K562 (cell line): ENCODE data around the gene CCDC33. TPM values are rescaled to one million over a fixed set of nuclear protein-coding genes. Genes with fewer than 3 reads are reported as not detected.

Experiments
- ATAC-seq: fragments of 200-7000 bp; cut with Tn5 transposase; 3 replicates; pipeline ENCODE4 v1.9.1; 2020; ENCODE audit warnings: moderate library complexity
- BruUV-seq: library from RNA; stranded (reverse); fragments of 400-500 nt; replicated peaks from 2 replicates; lab custom pipeline; 2021; lab: Mats Ljungman, UMichigan
- CTCF ChIA-PET: fragments of 300-600 bp; formaldehyde crosslinking; extraction: SDS; loops from one replicate; lab custom pipeline; 2021; ENCODE audit warnings: low intra/inter-chr PET ratio; lab: Yijun Ruan, JAX
- POLR2A ChIA-PET: fragments of 300-600, 350-650 bp; sonication (Branson Sonifier 250); formaldehyde crosslinking; extraction: SDS; loops from one replicate; lab custom pipeline; 2021; ENCODE audit warnings: antibody characterized with exemption, inconsistent platforms; lab: Yijun Ruan, JAX
- DNase-seq, 4 experiments: peaks; one replicate each; pipeline versions ENCODE4 v3.0.0 to v3.0.0-alpha.2; 2011 to 2018; ENCODE audit warnings: low spot score in 3 of 4, mixed read lengths in 3 of 4; ENCODE audit errors: extremely low read depth in 1 of 4
- FAIRE-seq: peaks from 2 replicates; lab custom pipeline; 2011; peaks lifted over from hg19 to GRCh38; lab: Jason Lieb, UNC
- H2AFZ ChIP-seq: 2 replicates; pipeline ENCODE4 v1.6.0; 2011; ENCODE audit warnings: low read depth, low read length, control low read depth, inconsistent platforms
- H3K27ac ChIP-seq: fragments of 200-600 bp; 3 replicates; pipeline ENCODE4 v1.8.0; 2011; ENCODE audit warnings: low read depth, mild to moderate bottlenecking, control low read depth, inconsistent platforms, low read length, moderate library complexity, mixed read lengths; ENCODE audit errors: extremely low read depth
- H3K27me3 ChIP-seq, 2 experiments: fragments of 300-600 bp in 1 of 2; 2 replicates in 1 of 2; 3 replicates in 1 of 2; pipeline versions ENCODE4 v1.6.0 to v1.8.0; 2011; ENCODE audit warnings: inconsistent platforms in 2 of 2, low read length in 2 of 2, mild to moderate bottlenecking in 1 of 2, mixed read lengths in 1 of 2, moderate library complexity in 1 of 2; ENCODE audit not compliant: control insufficient read depth in 2 of 2, insufficient read depth in 2 of 2
- H3K36me3 ChIP-seq: fragments of 300-600 bp; 3 replicates; pipeline ENCODE4 v1.8.0; 2011; ENCODE audit warnings: mild to moderate bottlenecking, low read length, inconsistent platforms; ENCODE audit not compliant: control insufficient read depth, insufficient read depth
- H3K4me1 ChIP-seq, 2 experiments: fragments of 200-600 bp in 1 of 2; replicated peaks in 1 of 2; 2 replicates in 1 of 2; 3 replicates in 1 of 2; pipeline versions ENCODE4 v1.5.1 to v1.8.0; 2011; ENCODE audit warnings: inconsistent platforms in 2 of 2, low read length in 2 of 2, mild to moderate bottlenecking in 1 of 2, mixed read lengths in 1 of 2, moderate library complexity in 1 of 2; ENCODE audit not compliant: control insufficient read depth in 2 of 2, insufficient read depth in 2 of 2
- H3K4me2 ChIP-seq: 2 replicates; pipeline ENCODE4 v1.6.1; 2011; ENCODE audit warnings: low read length, control low read depth, inconsistent platforms, mixed read lengths; ENCODE audit not compliant: insufficient read depth
- H3K4me3 ChIP-seq: fragments of 200-600 bp; sonication (generic), shearing (Covaris generic); 2 replicates; pipeline ENCODE4 v1.5.1; 2016; ENCODE audit warnings: control low read depth, inconsistent platforms
- H3K79me2 ChIP-seq: fragments of 200-600 bp; 3 replicates; pipeline ENCODE4 v1.8.0; 2011; ENCODE audit warnings: low read length, inconsistent platforms; ENCODE audit not compliant: control insufficient read depth, insufficient read depth
- H3K9ac ChIP-seq, 2 experiments: 2 replicates each; pipeline versions ENCODE4 v1.6.0 to v1.6.1; 2011; ENCODE audit warnings: low read depth in 2 of 2, low read length in 2 of 2, control low read depth in 1 of 2, inconsistent platforms in 1 of 2, mild to moderate bottlenecking in 1 of 2, mixed read lengths in 1 of 2; ENCODE audit not compliant: insufficient read depth in 1 of 2
- H3K9me1 ChIP-seq: one replicate; pipeline ENCODE4 v1.6.0; 2011; ENCODE audit warnings: inconsistent platforms, mild to moderate bottlenecking, low read length, moderate library complexity; ENCODE audit not compliant: control insufficient read depth, insufficient read depth
- H3K9me3 ChIP-seq: replicated peaks from 2 replicates; pipeline ENCODE4 v1.5.1; 2011; ENCODE audit warnings: low read depth, low read length, inconsistent platforms; ENCODE audit not compliant: control insufficient read depth, insufficient read depth
- H4K20me1 ChIP-seq: replicated peaks from 2 replicates; pipeline ENCODE4 v1.6.1; 2011; ENCODE audit warnings: low read length, inconsistent platforms, mixed read lengths; ENCODE audit not compliant: control insufficient read depth, insufficient read depth
- E4F1 ChIP-seq: fragments of 250-450 bp; sonication (Bioruptor Pico); IDR thresholded peaks from 2 replicates; pipeline ENCODE4 v1.5.0; 2021; ENCODE audit warnings: mild to moderate bottlenecking, borderline replicate concordance
- ZNF217 ChIP-seq: sonication (generic); formaldehyde crosslinking; IDR thresholded peaks from 2 replicates; pipeline ENCODE4 v1.8.0; 2022; ENCODE audit warnings: mild to moderate bottlenecking, missing genetic modification reagents
- ZNF695 ChIP-seq: fragments of 450-650 bp; formaldehyde crosslinking; IDR thresholded peaks from 2 replicates; pipeline ENCODE4 v1.4.0; 2020; ENCODE audit warnings: mild to moderate bottlenecking, moderate library complexity
- WGBS: fragments of 100-300 bp; shearing (Covaris generic); methylation state at CpG from one replicate; pipeline ENCODE4 v1.1.6; 2016; ENCODE audit warnings: low coverage, mixed read lengths; ENCODE audit not compliant: insufficient coverage; ENCODE audit errors: missing lambda C conversion rate; 5-methylcytosine and 5-hydroxymethylcytosine counted together
- in situ Hi-C: fragments of 300-500 bp; cut with MboI; formaldehyde crosslinking; loops from 4 replicates; pipeline ENCODE4 v1.15.0; 2018; ENCODE audit warnings: inconsistent platforms, mixed read lengths
- intact Hi-C: fragments of 100-400 bp; cut with micrococcal nuclease; formaldehyde crosslinking; loops from 2 replicates; pipeline ENCODE4 v1.14.2; 2022
- polyA plus RNA-seq, 8 experiments: library from polyadenylated mRNA; depleted of rRNA in 4 of 8; stranded (reverse) in 5 of 8; unstranded in 3 of 8; fragments of >200 nt; fragmentation: Nextera tagmentation in 2 of 8; fragmentation: Illumina TruSeq in 1 of 8; extraction: Ambion mirVana in 2 of 8; extraction: Trizol in 1 of 8; gene quantifications; 2 replicates each; pipeline versions ENCODE4 v1.2.1 to v1.2.3, GENCODE V29; 2011 to 2014; ENCODE audit warnings: inconsistent platforms in 1 of 8, missing spikeins in 1 of 8
- total RNA-seq, 7 experiments: library from RNA; depleted of rRNA in 6 of 7; stranded (reverse); fragments of >200 nt in 6 of 7; fragmentation: Illumina TruSeq in 2 of 7; extraction: Trizol in 2 of 7; gene quantifications; 2 replicates each; pipeline versions ENCODE4 v1.2.1 to v1.2.3, GENCODE V29; 2011 to 2021; ENCODE audit warnings: low replicate concordance in 1 of 7
- TF ChIP-seq, protein P1 (sequence below): fragments of 200-800 bp; sonication (Bioruptor generic); IDR thresholded peaks from 2 replicates; pipeline ENCODE4 v1.6.1; 2016; ENCODE audit warnings: missing genetic modification characterization, missing compliant biosample characterization

The CCDC33 gene
- total and polyA plus RNA-seq, 9 of the 15 experiments (the other 6 are each of a cell fraction or from before 2014, with no cell fraction given), result 0.08 to 1.1 (median 0.15) TPM; not detected in 4

DNA sequence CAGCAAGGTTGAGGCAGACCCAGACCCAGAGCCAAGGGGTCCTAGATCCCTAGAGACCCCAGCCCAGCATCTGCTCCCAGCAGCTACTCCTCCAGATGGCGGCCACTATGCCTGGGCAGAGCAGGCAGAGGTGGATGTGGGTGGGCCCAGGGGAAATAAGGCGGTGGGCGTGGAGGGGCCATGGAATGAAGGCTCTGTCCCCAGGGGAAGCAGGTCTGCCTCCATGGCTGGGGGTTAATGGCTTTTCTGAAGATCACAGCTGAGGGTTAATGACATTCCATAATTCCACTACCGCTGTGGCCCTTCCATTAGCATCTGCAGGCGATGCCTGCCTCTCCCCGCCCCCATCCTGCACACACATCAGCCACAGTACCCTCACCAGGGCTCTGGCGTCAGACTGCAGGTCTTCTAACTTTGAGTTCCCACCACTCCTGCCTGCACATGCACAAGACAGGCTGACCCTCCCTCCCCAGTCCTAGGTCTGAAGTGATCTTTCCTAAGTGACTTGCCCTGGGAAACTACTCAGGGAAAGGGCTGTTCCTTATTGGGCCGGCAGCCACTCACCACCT, 41.2 kb downstream of the CCDC33 start:
- Histone ChIP-seq H4K20me1 (peaks cover 12% of the 10 kb centered on the region; the same call in 1 of the 2 replicates), H3K36me3 (no peaks in the 10 kb centered on the region), H3K27me3 (peaks cover 13 to 37% of the 10 kb centered on the region in 2 experiments; a peak in 4 of 5 replicates), H2AFZ (no peak overlapping the region), H3K79me2 (no peaks in the 10 kb centered on the region), H3K4me2 (no peak overlapping the region), H3K27ac (no peak overlapping the region), H3K4me1 (no peaks in the 10 kb centered on the region; a peak in 1 of 5 replicates), H3K9me1 (no peaks in the 10 kb centered on the region), H3K9me3 (no peaks in the 10 kb centered on the region), H3K9ac (no peak overlapping the region), H3K4me3 (no peak overlapping the region)
- DNase-seq (no peak), FAIRE-seq (no peak), ATAC-seq (no peak)
- CTCF ChIA-PET, result no interaction called here
- BruUV-seq, result no TSS peak
- intact Hi-C loops (no loop called here), in situ Hi-C loops (loop anchor here (25.0 kb wide), 1 partner anchor 1640 kb away; no protein-coding TSS in a partner anchor)
- WGBS, result 1% methylated on average over 8 of the region's 8 CpGs
- POLR2A ChIA-PET, result interaction anchor here (1.0 kb wide), 1 partner anchor 13 kb away, joined by 3 read pairs; no protein-coding TSS in a partner anchor
- TF ChIP-seq ZNF695 (CRISPR knock-in tag), result no peak
- no peak for TF ChIP-seq E4F1 (CRISPR knock-in tag)
- TF ChIP-seq, protein P1, sequence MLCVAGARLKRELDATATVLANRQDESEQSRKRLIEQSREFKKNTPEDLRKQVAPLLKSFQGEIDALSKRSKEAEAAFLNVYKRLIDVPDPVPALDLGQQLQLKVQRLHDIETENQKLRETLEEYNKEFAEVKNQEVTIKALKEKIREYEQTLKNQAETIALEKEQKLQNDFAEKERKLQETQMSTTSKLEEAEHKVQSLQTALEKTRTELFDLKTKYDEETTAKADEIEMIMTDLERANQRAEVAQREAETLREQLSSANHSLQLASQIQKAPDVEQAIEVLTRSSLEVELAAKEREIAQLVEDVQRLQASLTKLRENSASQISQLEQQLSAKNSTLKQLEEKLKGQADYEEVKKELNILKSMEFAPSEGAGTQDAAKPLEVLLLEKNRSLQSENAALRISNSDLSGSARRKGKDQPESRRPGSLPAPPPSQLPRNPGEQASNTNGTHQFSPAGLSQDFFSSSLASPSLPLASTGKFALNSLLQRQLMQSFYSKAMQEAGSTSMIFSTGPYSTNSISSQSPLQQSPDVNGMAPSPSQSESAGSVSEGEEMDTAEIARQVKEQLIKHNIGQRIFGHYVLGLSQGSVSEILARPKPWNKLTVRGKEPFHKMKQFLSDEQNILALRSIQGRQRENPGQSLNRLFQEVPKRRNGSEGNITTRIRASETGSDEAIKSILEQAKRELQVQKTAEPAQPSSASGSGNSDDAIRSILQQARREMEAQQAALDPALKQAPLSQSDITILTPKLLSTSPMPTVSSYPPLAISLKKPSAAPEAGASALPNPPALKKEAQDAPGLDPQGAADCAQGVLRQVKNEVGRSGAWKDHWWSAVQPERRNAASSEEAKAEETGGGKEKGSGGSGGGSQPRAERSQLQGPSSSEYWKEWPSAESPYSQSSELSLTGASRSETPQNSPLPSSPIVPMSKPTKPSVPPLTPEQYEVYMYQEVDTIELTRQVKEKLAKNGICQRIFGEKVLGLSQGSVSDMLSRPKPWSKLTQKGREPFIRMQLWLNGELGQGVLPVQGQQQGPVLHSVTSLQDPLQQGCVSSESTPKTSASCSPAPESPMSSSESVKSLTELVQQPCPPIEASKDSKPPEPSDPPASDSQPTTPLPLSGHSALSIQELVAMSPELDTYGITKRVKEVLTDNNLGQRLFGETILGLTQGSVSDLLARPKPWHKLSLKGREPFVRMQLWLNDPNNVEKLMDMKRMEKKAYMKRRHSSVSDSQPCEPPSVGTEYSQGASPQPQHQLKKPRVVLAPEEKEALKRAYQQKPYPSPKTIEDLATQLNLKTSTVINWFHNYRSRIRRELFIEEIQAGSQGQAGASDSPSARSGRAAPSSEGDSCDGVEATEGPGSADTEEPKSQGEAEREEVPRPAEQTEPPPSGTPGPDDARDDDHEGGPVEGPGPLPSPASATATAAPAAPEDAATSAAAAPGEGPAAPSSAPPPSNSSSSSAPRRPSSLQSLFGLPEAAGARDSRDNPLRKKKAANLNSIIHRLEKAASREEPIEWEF (CRISPR knock-in tag), result no peak
- no peak for TF ChIP-seq ZNF217 (CRISPR knock-in tag)
